ENCODE results near the gene ZNF136. TPM values are rescaled to one million over a fixed set of nuclear protein-coding genes. Genes with fewer than 3 reads are reported as not detected.

Gene ZNF136
- total RNA-seq, 1 experiment from 2014 or later, result 4.0 TPM

- H3K9me3 ChIP-seq (ENCODE audit: control insufficient read depth in 1 of 2, insufficient read depth in 1 of 2, low read depth in 1 of 2, low read length in 2 of 2), result peaks cover 0 to 5% of the 10 kb centered on the region in 2 experiments; a peak in 1 of 4 replicates
- BruUV-seq (replicated peaks), result no TSS peak
- ChIA-PET CTCF (no interaction called here), RAD21 (ENCODE audit: low non-redundant PET in 1 of 2, low total read pairs in 2 of 2, uncharacterized antibody in 2 of 2, unreplicated experiment in 2 of 2) (no interaction called here), POLR2A (no interaction called here)
- H3K4me3 ChIP-seq (replicated peaks in 1 of 2; ENCODE audit: low read depth in 1 of 2, low read length in 2 of 2), result no peak overlapping the region
- H3K4me2 ChIP-seq (ENCODE audit: low read length), result no peak overlapping the region
- no peak overlapping the region for H3K9ac ChIP-seq (ENCODE audit: low read length)
- H3K79me2 ChIP-seq (ENCODE audit: insufficient read depth, low read length), result no peaks in the 10 kb centered on the region
- DNase-seq (ENCODE audit: low read depth, low spot score) (no peak), ATAC-seq (no peak)
- H3K4me1 ChIP-seq (ENCODE audit: control insufficient read depth in 1 of 2, insufficient read depth in 2 of 2, low read length in 2 of 2), result no peaks in the 10 kb centered on the region
- H3K27me3 ChIP-seq (ENCODE audit: insufficient read depth, low read length), result no peaks in the 10 kb centered on the region
- no peaks in the 10 kb centered on the region for H4K20me1 ChIP-seq (ENCODE audit: insufficient read depth)
- no peak for TF ChIP-seq CBX3 (IDR thresholded peaks at IDR 0.05; ENCODE audit: low read depth)
- TF ChIP-seq, protein P1, sequence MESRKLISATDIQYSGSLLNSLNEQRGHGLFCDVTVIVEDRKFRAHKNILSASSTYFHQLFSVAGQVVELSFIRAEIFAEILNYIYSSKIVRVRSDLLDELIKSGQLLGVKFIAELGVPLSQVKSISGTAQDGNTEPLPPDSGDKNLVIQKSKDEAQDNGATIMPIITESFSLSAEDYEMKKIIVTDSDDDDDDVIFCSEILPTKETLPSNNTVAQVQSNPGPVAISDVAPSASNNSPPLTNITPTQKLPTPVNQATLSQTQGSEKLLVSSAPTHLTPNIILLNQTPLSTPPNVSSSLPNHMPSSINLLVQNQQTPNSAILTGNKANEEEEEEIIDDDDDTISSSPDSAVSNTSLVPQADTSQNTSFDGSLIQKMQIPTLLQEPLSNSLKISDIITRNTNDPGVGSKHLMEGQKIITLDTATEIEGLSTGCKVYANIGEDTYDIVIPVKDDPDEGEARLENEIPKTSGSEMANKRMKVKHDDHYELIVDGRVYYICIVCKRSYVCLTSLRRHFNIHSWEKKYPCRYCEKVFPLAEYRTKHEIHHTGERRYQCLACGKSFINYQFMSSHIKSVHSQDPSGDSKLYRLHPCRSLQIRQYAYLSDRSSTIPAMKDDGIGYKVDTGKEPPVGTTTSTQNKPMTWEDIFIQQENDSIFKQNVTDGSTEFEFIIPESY (IDR thresholded peaks at IDR 0.05; ENCODE audit: extremely low read depth, insufficient replicate concordance, low read length), result no peak
- TF ChIP-seq EGR1 (IDR thresholded peaks at IDR 0.05; ENCODE audit: low read depth), result no peak
- no peak overlapping the region for H2AFZ ChIP-seq (ENCODE audit: low read depth, low read length, poor library complexity, severe bottlenecking)
- intact Hi-C loops (cut with micrococcal nuclease), result no loop called here
- no peaks in the 10 kb centered on the region for H3K36me3 ChIP-seq (ENCODE audit: control insufficient read depth in 1 of 2, insufficient read depth in 2 of 2, low read length in 2 of 2)
- no peaks in the 10 kb centered on the region for H3K9me2 ChIP-seq (ENCODE audit: insufficient read depth)
- H3K27ac ChIP-seq (ENCODE audit: low read depth, low read length), result no peak overlapping the region
Measured at GRCh38 chr19:12230751-12231733, 68.1 kb downstream of the ZNF136 start.

DNA sequence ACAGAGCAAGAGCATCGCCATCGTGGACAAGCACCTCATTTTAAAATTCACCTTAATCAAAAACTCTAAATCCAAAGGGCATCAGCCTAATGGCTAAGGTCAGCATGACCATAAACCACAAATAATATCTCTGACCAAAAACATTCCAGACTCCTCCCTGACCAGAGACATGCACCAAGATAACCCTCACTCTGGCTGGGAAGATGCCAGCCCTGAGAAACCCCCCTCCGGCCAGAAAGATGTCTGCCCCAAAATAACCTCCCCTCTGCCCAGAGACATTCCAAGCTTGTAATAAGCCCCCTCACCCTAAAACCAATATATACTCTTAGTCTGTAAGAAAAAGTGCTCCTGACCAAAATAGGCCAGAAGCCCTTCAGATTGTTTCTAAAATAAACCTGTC lies 70.1 kb downstream of the ZNF136 start:
- peaks cover 0 to 5% of the 10 kb centered on the region in 2 experiments; a peak in 1 of 4 replicates for H3K9me3 ChIP-seq (ENCODE audit: control insufficient read depth in 1 of 2, insufficient read depth in 1 of 2, low read depth in 1 of 2, low read length in 2 of 2)
- POLR2A ChIA-PET, result no interaction called here
- TF ChIP-seq RAD21 (IDR thresholded peaks at IDR 0.05; ENCODE audit: low read depth) (no peak), ELF1 (IDR thresholded peaks at IDR 0.05; ENCODE audit: borderline replicate concordance, low read depth) (no peak), CBX3 (IDR thresholded peaks at IDR 0.05; ENCODE audit: low read depth) (no peak), EGR1 (IDR thresholded peaks at IDR 0.05; ENCODE audit: low read depth) (no peak), SP1 (IDR thresholded peaks at IDR 0.05; ENCODE audit: low read depth) (no peak), YY1 (IDR thresholded peaks at IDR 0.05; ENCODE audit: extremely low read depth, insufficient replicate concordance, low read depth, low read length) (no peak), EZH2phosphoT487 (IDR thresholded peaks at IDR 0.05; ENCODE audit: borderline replicate concordance) (no peak)
- TF ChIP-seq, protein P1 (IDR thresholded peaks at IDR 0.05; ENCODE audit: extremely low read depth, insufficient replicate concordance, low read length), result no peak
- TF ChIP-seq, protein P2, sequence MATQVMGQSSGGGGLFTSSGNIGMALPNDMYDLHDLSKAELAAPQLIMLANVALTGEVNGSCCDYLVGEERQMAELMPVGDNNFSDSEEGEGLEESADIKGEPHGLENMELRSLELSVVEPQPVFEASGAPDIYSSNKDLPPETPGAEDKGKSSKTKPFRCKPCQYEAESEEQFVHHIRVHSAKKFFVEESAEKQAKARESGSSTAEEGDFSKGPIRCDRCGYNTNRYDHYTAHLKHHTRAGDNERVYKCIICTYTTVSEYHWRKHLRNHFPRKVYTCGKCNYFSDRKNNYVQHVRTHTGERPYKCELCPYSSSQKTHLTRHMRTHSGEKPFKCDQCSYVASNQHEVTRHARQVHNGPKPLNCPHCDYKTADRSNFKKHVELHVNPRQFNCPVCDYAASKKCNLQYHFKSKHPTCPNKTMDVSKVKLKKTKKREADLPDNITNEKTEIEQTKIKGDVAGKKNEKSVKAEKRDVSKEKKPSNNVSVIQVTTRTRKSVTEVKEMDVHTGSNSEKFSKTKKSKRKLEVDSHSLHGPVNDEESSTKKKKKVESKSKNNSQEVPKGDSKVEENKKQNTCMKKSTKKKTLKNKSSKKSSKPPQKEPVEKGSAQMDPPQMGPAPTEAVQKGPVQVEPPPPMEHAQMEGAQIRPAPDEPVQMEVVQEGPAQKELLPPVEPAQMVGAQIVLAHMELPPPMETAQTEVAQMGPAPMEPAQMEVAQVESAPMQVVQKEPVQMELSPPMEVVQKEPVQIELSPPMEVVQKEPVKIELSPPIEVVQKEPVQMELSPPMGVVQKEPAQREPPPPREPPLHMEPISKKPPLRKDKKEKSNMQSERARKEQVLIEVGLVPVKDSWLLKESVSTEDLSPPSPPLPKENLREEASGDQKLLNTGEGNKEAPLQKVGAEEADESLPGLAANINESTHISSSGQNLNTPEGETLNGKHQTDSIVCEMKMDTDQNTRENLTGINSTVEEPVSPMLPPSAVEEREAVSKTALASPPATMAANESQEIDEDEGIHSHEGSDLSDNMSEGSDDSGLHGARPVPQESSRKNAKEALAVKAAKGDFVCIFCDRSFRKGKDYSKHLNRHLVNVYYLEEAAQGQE (IDR thresholded peaks at IDR 0.05; ENCODE audit: low read depth), result no peak

More for the DNA sequence above, 70.1 kb downstream of the ZNF136 start:
- no peak for DNase-seq (ENCODE audit: low read depth, low spot score)
- Histone ChIP-seq H3K4me1 (ENCODE audit: control insufficient read depth in 1 of 2, insufficient read depth in 2 of 2, low read length in 2 of 2) (no peaks in the 10 kb centered on the region), H3K4me2 (ENCODE audit: low read length) (no peak overlapping the region), H3K79me2 (ENCODE audit: insufficient read depth, low read length) (no peaks in the 10 kb centered on the region), H4K20me1 (ENCODE audit: insufficient read depth) (no peaks in the 10 kb centered on the region), H2AFZ (ENCODE audit: low read depth, low read length, poor library complexity, severe bottlenecking) (no peak overlapping the region), H3K9ac (ENCODE audit: low read length) (no peak overlapping the region), H3K4me3 (replicated peaks in 1 of 2; ENCODE audit: low read depth in 1 of 2, low read length in 2 of 2) (no peak overlapping the region), H3K27ac (ENCODE audit: low read depth, low read length) (no peak overlapping the region), H3K9me2 (ENCODE audit: insufficient read depth) (no peaks in the 10 kb centered on the region), H3K36me3 (ENCODE audit: control insufficient read depth in 1 of 2, insufficient read depth in 2 of 2, low read length in 2 of 2) (no peaks in the 10 kb centered on the region), H3K27me3 (ENCODE audit: insufficient read depth, low read length) (no peaks in the 10 kb centered on the region)
- no peak for ATAC-seq
- CTCF ChIA-PET, result no interaction called here
- RAD21 ChIA-PET (ENCODE audit: low non-redundant PET in 1 of 2, low total read pairs in 2 of 2, uncharacterized antibody in 2 of 2, unreplicated experiment in 2 of 2), result no interaction called here
- no TSS peak for BruUV-seq (replicated peaks)
- intact Hi-C loops (cut with micrococcal nuclease), result no loop called here

Data from HCT116 (cell line).